OCI-LY3 (cell line): ENCODE measurements around the gene GALNT10.

Experiments used
- EZH2phosphoT487 ChIP-seq: fragments of 200-600 bp; shearing (Covaris generic); IDR thresholded peaks from 2 replicates; pipeline ENCODE4 v1.6.1; 2018; ENCODE audit warnings: antibody characterized with exemption, mixed run types, low read depth
- TF ChIP-seq, protein P1 (sequence below): fragments of 200-600, 300-600 bp; sonication (generic); IDR thresholded peaks from 2 replicates; pipeline ENCODE4 v1.5.1; 2014; ENCODE audit warnings: antibody characterized with exemption, low read length, low read depth

- TF ChIP-seq, protein P1, sequence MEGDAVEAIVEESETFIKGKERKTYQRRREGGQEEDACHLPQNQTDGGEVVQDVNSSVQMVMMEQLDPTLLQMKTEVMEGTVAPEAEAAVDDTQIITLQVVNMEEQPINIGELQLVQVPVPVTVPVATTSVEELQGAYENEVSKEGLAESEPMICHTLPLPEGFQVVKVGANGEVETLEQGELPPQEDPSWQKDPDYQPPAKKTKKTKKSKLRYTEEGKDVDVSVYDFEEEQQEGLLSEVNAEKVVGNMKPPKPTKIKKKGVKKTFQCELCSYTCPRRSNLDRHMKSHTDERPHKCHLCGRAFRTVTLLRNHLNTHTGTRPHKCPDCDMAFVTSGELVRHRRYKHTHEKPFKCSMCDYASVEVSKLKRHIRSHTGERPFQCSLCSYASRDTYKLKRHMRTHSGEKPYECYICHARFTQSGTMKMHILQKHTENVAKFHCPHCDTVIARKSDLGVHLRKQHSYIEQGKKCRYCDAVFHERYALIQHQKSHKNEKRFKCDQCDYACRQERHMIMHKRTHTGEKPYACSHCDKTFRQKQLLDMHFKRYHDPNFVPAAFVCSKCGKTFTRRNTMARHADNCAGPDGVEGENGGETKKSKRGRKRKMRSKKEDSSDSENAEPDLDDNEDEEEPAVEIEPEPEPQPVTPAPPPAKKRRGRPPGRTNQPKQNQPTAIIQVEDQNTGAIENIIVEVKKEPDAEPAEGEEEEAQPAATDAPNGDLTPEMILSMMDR: no peak
- TF ChIP-seq EZH2phosphoT487: no peak
Observed at GRCh38 chr5:154162539-154163151, 27.9 kb upstream of the GALNT10 start.
